Chondrocyte (in vitro differentiated cells): ENCODE data around the gene PAPOLA. TPM values are rescaled to one million over a fixed set of nuclear protein-coding genes. Genes with fewer than 3 reads are reported as not detected.

Experiments
- DNase-seq: peaks from one replicate; pipeline ENCODE4 v3.0.0; 2021; ENCODE audit warnings: mixed read lengths, low spot score
- H3K27ac Mint-ChIP-seq: one replicate; pipeline ENCODE4 v1.8.0; 2021; ENCODE audit warnings: mild to moderate bottlenecking, moderate library complexity, mixed read lengths; ENCODE audit not compliant: unreplicated experiment
- H3K27me3 Mint-ChIP-seq: 2 replicates; pipeline ENCODE4 v1.8.0; 2021; ENCODE audit warnings: low read depth, mixed read lengths
- H3K36me3 Mint-ChIP-seq: 2 replicates; pipeline ENCODE4 v1.8.0; 2021; ENCODE audit warnings: low read depth, mixed read lengths
- H3K4me1 Mint-ChIP-seq: 2 replicates; pipeline ENCODE4 v1.8.0; 2021; ENCODE audit warnings: low read depth, mild to moderate bottlenecking, mixed read lengths
- H3K4me3 Mint-ChIP-seq: one replicate; pipeline ENCODE4 v1.8.0; 2021; ENCODE audit warnings: mild to moderate bottlenecking, moderate library complexity, mixed read lengths; ENCODE audit not compliant: unreplicated experiment
- H3K9me3 Mint-ChIP-seq: 2 replicates; pipeline ENCODE4 v1.8.0; 2021; ENCODE audit warnings: low read depth, mixed read lengths
- CTCF ChIP-seq: fragments of 200-600 bp; sonication (generic); IDR thresholded peaks from 2 replicates; pipeline ENCODE4 v1.5.0; 2021; ENCODE audit warnings: antibody characterized with exemption, mild to moderate bottlenecking, moderate library complexity
- total RNA-seq: library from RNA; stranded (reverse); gene quantifications from 3 replicates; pipeline ENCODE4 v1.2.1, GENCODE V29; 2021

Gene PAPOLA
- total RNA-seq, 1 donor from 2014 or later, result 114 TPM

- Mint-ChIP-seq H3K4me3 (no peak overlapping the region), H3K27me3 (peaks cover 17% of the 10 kb centered on the region), H3K4me1 (no peaks in the 10 kb centered on the region), H3K9me3 (no peaks in the 10 kb centered on the region), H3K27ac (no peak overlapping the region), H3K36me3 (peaks cover 1% of the 10 kb centered on the region)
- DNase-seq, result no peak
- TF ChIP-seq CTCF, result no peak
Observed at GRCh38 chr14:96481731-96482314, 20.4 kb upstream of the PAPOLA start.

GRCh38 chr14:96482986-96483385, 19.2 kb upstream of the PAPOLA start:
- no peak for TF ChIP-seq CTCF
- H3K27ac Mint-ChIP-seq, result no peak overlapping the region
- no peak overlapping the region for H3K4me3 Mint-ChIP-seq
- no peaks in the 10 kb centered on the region for H3K4me1 Mint-ChIP-seq
- DNase-seq, result no peak
- no peaks in the 10 kb centered on the region for H3K9me3 Mint-ChIP-seq
- peaks cover 1% of the 10 kb centered on the region for H3K36me3 Mint-ChIP-seq
- H3K27me3 Mint-ChIP-seq, result peaks cover 14% of the 10 kb centered on the region

- Mint-ChIP-seq H3K4me3 (no peak overlapping the region), H3K27ac (no peak overlapping the region), H3K9me3 (no peaks in the 10 kb centered on the region), H3K27me3 (peaks cover 16% of the 10 kb centered on the region), H3K4me1 (no peaks in the 10 kb centered on the region), H3K36me3 (peaks cover 1% of the 10 kb centered on the region)
- no peak for DNase-seq
- no peak for TF ChIP-seq CTCF
Observed at GRCh38 chr14:96484399-96484798, 17.8 kb upstream of the PAPOLA start.

GRCh38 chr14:96486705-96487104, 15.5 kb upstream of the PAPOLA start:
- Mint-ChIP-seq H3K27me3 (peaks cover 18% of the 10 kb centered on the region), H3K27ac (no peak overlapping the region), H3K4me3 (no peak overlapping the region), H3K36me3 (peaks cover 1% of the 10 kb centered on the region), H3K4me1 (no peaks in the 10 kb centered on the region), H3K9me3 (no peaks in the 10 kb centered on the region)
- TF ChIP-seq CTCF, result no peak
- no peak for DNase-seq

- Mint-ChIP-seq H3K36me3 (no peaks in the 10 kb centered on the region), H3K4me1 (no peaks in the 10 kb centered on the region), H3K9me3 (no peaks in the 10 kb centered on the region), H3K27ac (no peak overlapping the region), H3K4me3 (no peak overlapping the region), H3K27me3 (peaks cover 16% of the 10 kb centered on the region)
- no peak for TF ChIP-seq CTCF
- DNase-seq, result no peak
Observed at GRCh38 chr14:96489327-96489726, 12.9 kb upstream of the PAPOLA start.
